ENCODE results near the gene FERMT1.
A peak's percentile ranks its signal among the peaks of the same experiment; 100 is the strongest.

FERMT1 gene, protein sequence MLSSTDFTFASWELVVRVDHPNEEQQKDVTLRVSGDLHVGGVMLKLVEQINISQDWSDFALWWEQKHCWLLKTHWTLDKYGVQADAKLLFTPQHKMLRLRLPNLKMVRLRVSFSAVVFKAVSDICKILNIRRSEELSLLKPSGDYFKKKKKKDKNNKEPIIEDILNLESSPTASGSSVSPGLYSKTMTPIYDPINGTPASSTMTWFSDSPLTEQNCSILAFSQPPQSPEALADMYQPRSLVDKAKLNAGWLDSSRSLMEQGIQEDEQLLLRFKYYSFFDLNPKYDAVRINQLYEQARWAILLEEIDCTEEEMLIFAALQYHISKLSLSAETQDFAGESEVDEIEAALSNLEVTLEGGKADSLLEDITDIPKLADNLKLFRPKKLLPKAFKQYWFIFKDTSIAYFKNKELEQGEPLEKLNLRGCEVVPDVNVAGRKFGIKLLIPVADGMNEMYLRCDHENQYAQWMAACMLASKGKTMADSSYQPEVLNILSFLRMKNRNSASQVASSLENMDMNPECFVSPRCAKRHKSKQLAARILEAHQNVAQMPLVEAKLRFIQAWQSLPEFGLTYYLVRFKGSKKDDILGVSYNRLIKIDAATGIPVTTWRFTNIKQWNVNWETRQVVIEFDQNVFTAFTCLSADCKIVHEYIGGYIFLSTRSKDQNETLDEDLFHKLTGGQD

DNA sequence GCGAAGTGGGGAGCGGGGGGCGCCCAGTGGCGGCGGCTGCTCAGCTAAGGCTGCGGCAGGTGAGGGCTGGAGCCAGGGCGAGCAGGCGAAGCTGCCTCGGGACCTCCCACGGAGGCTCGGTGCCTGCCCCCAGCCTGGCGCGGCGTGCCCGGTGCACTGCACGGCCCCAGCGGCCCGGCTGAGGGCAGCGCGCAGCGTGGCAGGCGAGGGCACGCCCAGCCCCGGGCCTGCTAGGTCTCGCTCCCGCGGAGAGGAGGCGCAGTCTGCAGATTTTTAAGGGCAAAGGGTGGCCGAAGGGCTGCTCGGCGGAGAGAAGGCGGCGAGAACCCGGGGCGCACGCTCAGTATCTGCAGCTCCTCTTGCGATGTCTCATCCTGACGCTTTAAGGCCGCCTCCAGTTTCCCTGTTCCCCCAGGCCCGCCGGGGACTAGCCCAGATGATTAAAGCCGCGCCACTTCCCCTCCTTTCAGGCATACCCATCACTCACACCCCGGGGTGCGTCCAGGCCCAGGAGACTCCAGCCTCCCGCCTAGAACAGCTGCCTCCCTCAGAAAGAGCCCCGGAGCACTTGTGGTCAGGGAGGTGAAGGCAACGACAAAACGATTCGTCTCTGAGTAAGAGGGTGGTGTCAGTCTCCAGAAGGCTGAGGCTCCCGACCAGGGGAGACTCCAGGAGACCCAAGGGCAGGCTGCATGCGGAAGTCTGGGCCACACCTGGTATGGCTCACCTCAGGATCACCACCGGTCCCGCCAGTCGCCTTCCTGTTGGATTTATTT, at the start of gene FERMT1:
TSS of gene FERMT1 (minus strand) at position 158 of the 776 bp plus-strand sequence. CDS start 3,476 bp downstream, outside the sequence.
- TF ChIP-seq, protein P1, sequence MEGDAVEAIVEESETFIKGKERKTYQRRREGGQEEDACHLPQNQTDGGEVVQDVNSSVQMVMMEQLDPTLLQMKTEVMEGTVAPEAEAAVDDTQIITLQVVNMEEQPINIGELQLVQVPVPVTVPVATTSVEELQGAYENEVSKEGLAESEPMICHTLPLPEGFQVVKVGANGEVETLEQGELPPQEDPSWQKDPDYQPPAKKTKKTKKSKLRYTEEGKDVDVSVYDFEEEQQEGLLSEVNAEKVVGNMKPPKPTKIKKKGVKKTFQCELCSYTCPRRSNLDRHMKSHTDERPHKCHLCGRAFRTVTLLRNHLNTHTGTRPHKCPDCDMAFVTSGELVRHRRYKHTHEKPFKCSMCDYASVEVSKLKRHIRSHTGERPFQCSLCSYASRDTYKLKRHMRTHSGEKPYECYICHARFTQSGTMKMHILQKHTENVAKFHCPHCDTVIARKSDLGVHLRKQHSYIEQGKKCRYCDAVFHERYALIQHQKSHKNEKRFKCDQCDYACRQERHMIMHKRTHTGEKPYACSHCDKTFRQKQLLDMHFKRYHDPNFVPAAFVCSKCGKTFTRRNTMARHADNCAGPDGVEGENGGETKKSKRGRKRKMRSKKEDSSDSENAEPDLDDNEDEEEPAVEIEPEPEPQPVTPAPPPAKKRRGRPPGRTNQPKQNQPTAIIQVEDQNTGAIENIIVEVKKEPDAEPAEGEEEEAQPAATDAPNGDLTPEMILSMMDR (IDR thresholded peaks at IDR 0.05; ENCODE audit: extremely low read depth, missing control alignments), result no peak
- DNase-seq (ENCODE audit: low spot score), result peak; percentile 41

DNA sequence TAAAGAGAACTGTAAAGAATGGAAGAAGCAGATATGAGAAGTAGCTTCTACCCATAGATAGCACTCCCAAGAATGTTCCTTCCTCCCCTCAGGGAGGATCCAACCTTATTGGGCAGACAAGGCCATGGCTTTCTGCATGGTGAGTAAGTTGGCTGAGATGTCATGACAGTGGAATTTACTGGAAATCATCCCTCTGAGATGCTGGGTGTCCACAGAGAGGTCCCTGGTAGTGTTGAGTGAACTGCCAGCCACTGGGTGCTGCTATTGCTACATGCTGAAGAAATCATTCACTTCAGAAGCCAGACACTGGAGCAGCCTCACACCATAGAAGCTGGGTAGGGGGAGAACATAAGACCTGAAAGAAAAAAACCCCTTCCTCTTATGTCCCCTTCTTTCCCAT, 46.4 kb upstream of the FERMT1 start:
- TF ChIP-seq, protein P1 (IDR thresholded peaks at IDR 0.05; ENCODE audit: extremely low read depth, missing control alignments), result no peak
- DNase-seq (ENCODE audit: low spot score), result no peak

DNA sequence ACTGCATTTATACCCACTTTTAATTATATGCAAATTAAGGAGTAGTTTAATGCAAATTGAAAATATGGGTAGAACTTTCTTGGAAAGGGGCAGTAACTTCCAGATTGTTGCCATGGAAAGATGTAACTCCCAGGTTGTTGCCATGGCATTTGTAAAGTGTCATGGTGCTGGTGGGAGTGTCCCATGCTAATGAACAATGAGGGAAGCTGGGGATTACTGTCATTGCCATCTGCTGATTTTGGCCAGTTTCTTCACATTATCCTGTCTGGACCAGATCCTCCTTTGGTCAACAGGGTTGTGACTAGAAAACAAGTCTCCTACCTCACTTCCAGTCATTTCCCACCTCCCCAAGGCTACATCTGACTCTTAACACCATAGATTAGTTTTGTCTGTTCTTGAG, 45.4 kb upstream of the FERMT1 start:
- DNase-seq (ENCODE audit: low spot score), result no peak
- TF ChIP-seq, protein P1 (IDR thresholded peaks at IDR 0.05; ENCODE audit: extremely low read depth, missing control alignments), result no peak

DNA sequence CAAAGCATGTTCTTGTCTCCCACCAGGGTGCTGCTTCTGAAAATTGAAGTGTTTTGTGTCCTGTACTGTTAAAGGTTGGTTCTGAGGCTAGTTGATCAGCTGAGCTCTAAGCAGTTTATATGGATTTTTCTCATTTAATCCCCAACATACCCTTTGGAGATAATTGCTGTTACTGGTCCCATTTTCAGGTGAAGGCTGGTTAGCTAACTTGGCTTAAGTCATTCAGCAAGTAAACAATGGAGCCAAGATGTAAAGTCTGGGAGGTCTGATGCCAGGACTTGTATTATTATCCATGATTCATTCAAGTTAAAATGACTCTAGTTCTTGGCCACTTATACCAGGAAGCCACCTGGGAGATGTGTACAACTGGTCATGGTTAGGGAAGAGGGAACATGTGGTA, 42.5 kb upstream of the FERMT1 start:
- no peak for DNase-seq (ENCODE audit: low spot score)
- TF ChIP-seq, protein P1 (IDR thresholded peaks at IDR 0.05; ENCODE audit: extremely low read depth, missing control alignments), result no peak

DNA sequence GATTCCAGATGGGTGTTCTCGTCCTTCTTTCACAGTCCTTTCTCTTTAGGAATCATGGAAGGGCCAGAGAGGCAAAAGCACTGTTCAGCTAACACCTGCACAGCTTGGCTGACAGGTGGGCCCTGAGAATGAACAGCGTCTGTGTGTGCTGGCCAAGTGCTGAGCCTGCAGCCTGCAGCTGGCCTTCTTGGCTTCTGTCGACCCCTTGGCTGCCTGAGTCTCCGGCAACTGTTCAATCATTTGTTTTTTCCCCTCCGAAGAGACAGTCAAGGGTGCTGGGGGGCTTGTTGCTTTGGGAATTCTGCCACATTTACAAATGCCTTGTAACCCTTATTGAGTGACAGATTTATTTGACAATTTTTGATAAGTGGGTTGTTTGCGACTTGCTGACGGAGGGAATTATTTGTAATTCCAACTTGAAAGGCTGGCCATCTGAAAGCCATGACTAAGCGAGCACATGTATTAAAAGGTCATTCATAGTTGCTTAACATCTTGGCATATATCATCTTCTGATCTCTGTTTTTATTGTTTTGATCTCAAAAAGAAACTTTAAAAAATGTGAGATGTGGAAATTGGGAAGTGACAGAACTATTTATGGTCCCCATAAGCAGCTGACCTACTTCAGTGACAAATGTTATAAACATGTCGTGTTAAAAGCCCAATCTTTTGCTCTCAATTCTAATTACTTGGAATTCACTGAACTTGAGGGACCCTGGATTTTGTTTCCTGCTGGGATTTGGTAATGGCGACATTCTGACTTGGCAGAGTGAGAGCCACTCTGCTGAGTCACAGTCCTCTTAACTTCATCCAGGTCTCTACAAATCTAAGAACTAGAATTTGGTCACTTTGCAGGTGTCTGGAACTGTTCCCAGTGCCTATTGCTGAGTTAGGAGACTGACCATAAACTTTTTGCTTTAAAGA, 41.9 kb upstream of the FERMT1 start:
- TF ChIP-seq, protein P1 (IDR thresholded peaks at IDR 0.05; ENCODE audit: extremely low read depth, missing control alignments), result no peak
- no peak for DNase-seq (ENCODE audit: low spot score)

DNA sequence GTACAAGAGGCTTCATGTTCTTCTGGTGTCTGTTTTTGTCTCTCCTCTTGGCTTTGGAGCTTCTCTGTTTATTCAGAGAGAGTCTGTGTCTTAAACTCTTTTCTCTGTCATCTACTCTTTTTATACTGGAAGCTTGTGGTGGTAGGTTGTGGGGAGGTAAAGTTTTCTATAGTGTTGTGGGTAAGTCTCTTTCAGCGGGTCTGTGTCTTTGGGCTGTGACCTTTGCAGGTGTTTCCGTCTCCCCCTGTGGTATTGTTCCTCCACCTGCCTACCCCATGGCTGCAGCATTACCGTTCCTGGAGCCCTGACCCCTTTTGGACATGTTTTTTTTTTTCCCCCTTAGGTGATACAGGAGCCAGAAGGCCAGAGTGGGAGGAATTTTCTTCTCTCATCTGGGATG, 37.9 kb upstream of the FERMT1 start:
- no peak for DNase-seq (ENCODE audit: low spot score)
- TF ChIP-seq, protein P1 (IDR thresholded peaks at IDR 0.05; ENCODE audit: extremely low read depth, missing control alignments), result no peak

Data from GM20000 (cell line).